Measurements from ENCODE around the gene PEPD.

- TF ChIP-seq ZNF317 (CRISPR knock-in tag; IDR thresholded peaks at IDR 0.05; ENCODE audit: borderline replicate concordance, low read depth) (no peak), ELF4 (CRISPR knock-in tag; IDR thresholded peaks at IDR 0.05; ENCODE audit: low read depth) (no peak), MYBL2 (CRISPR knock-in tag; IDR thresholded peaks at IDR 0.05) (no peak), FOXP1 (CRISPR knock-in tag; IDR thresholded peaks at IDR 0.05; ENCODE audit: borderline replicate concordance) (no peak), TEAD1 (CRISPR knock-in tag; IDR thresholded peaks at IDR 0.05) (no peak), ZNF121 (CRISPR knock-in tag; IDR thresholded peaks at IDR 0.05) (no peak), ERG (CRISPR knock-in tag; IDR thresholded peaks at IDR 0.05) (no peak), FOXJ3 (CRISPR knock-in tag; IDR thresholded peaks at IDR 0.05; ENCODE audit: borderline replicate concordance) (no peak)
- TF ChIP-seq, protein P1, sequence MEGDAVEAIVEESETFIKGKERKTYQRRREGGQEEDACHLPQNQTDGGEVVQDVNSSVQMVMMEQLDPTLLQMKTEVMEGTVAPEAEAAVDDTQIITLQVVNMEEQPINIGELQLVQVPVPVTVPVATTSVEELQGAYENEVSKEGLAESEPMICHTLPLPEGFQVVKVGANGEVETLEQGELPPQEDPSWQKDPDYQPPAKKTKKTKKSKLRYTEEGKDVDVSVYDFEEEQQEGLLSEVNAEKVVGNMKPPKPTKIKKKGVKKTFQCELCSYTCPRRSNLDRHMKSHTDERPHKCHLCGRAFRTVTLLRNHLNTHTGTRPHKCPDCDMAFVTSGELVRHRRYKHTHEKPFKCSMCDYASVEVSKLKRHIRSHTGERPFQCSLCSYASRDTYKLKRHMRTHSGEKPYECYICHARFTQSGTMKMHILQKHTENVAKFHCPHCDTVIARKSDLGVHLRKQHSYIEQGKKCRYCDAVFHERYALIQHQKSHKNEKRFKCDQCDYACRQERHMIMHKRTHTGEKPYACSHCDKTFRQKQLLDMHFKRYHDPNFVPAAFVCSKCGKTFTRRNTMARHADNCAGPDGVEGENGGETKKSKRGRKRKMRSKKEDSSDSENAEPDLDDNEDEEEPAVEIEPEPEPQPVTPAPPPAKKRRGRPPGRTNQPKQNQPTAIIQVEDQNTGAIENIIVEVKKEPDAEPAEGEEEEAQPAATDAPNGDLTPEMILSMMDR (IDR thresholded peaks at IDR 0.05), result no peak
- TF ChIP-seq, protein P2, sequence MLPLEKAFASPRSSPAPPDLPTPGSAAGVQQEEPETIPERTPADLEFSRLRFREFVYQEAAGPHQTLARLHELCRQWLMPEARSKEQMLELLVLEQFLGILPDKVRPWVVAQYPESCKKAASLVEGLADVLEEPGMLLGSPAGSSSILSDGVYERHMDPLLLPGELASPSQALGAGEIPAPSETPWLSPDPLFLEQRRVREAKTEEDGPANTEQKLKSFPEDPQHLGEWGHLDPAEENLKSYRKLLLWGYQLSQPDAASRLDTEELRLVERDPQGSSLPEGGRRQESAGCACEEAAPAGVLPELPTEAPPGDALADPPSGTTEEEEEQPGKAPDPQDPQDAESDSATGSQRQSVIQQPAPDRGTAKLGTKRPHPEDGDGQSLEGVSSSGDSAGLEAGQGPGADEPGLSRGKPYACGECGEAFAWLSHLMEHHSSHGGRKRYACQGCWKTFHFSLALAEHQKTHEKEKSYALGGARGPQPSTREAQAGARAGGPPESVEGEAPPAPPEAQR (CRISPR knock-in tag; IDR thresholded peaks at IDR 0.05), result no peak
Observed at GRCh38 chr19:33504058-33504444, 17.5 kb downstream of the PEPD start.

Data from WTC11 (cell line).